HepG2 (cell line): ENCODE results near the gene INF2. TPM values are rescaled to one million over a fixed set of nuclear protein-coding genes. Genes with fewer than 3 reads are reported as not detected.

Source experiments
- ELF1 ChIP-seq: sonication (generic); formaldehyde crosslinking; IDR thresholded peaks from 2 replicates; pipeline ENCODE4 v1.4.0; 2020; ENCODE audit warnings: missing genetic modification reagents
- HDAC2 ChIP-seq: sonication (generic); formaldehyde crosslinking; IDR thresholded peaks from 2 replicates; pipeline ENCODE4 v1.4.0; 2020; ENCODE audit warnings: missing genetic modification reagents
- HNRNPLL ChIP-seq: fragments of 200-400 bp; formaldehyde crosslinking; IDR thresholded peaks from 2 replicates; pipeline ENCODE4 v1.6.1; 2017; ENCODE audit warnings: mild to moderate bottlenecking, low read depth, low read length; ENCODE audit not compliant: poor library complexity, severe bottlenecking
- IRF1 ChIP-seq: sonication (generic); formaldehyde crosslinking; IDR thresholded peaks from 2 replicates; pipeline ENCODE4 v1.4.0; 2020; ENCODE audit warnings: low read depth, mild to moderate bottlenecking, missing genetic modification reagents
- KAT7 ChIP-seq: IDR thresholded peaks from 2 replicates; pipeline ENCODE4 v1.6.1; 2018; ENCODE audit warnings: borderline replicate concordance, missing compliant biosample characterization
- KDM2A ChIP-seq: sonication (generic); formaldehyde crosslinking; IDR thresholded peaks from 2 replicates; pipeline ENCODE4 v1.4.0; 2020; ENCODE audit warnings: low read depth, missing genetic modification reagents, borderline replicate concordance
- KDM5B ChIP-seq: sonication (generic); formaldehyde crosslinking; IDR thresholded peaks from 2 replicates; pipeline ENCODE4 v1.4.0; 2020; ENCODE audit warnings: missing genetic modification reagents, mild to moderate bottlenecking, borderline replicate concordance
- NONO ChIP-seq, 2 experiments: fragments of 450-650 bp in 1 of 2; sonication (generic) in 1 of 2; formaldehyde crosslinking in 1 of 2; IDR thresholded peaks in 1 of 2; conservative IDR thresholded peaks in 1 of 2; 2 replicates each; pipeline versions ENCODE4 v1.6.1 to v1.8.0; 2017 to 2022; ENCODE audit warnings: mild to moderate bottlenecking in 1 of 2, missing genetic modification reagents in 1 of 2, moderate library complexity in 1 of 2
- NRL ChIP-seq: sonication (generic); formaldehyde crosslinking; IDR thresholded peaks from 2 replicates; pipeline ENCODE4 v1.5.0; 2020; ENCODE audit warnings: missing genetic modification reagents, mild to moderate bottlenecking, moderate library complexity, borderline replicate concordance
- SPEN ChIP-seq: sonication (generic); formaldehyde crosslinking; IDR thresholded peaks from 2 replicates; pipeline ENCODE4 v1.5.1; 2020; ENCODE audit warnings: low read depth, mild to moderate bottlenecking, missing genetic modification reagents
- TAF15 ChIP-seq: fragments of 200-400 bp; formaldehyde crosslinking; IDR thresholded peaks from one replicate; pipeline ENCODE4 v1.6.1; 2018; ENCODE audit warnings: mild to moderate bottlenecking, low read depth, low read length; ENCODE audit not compliant: poor library complexity, severe bottlenecking
- TCF12 ChIP-seq, 2 experiments: fragments of 450-650 bp in 1 of 2; sonication (generic) in 1 of 2; formaldehyde crosslinking in 1 of 2; IDR thresholded peaks; 2 replicates each; pipeline versions ENCODE4 v1.6.1 to v1.8.0; 2017 to 2022; ENCODE audit warnings: antibody characterized with exemption in 1 of 2, mild to moderate bottlenecking in 1 of 2, missing genetic modification reagents in 1 of 2, moderate library complexity in 1 of 2
- UBTF ChIP-seq: sonication (generic); formaldehyde crosslinking; IDR thresholded peaks from 2 replicates; pipeline ENCODE4 v1.4.0; 2020; ENCODE audit warnings: mild to moderate bottlenecking, missing genetic modification reagents
- ZNF230 ChIP-seq: sonication (generic); formaldehyde crosslinking; IDR thresholded peaks from 2 replicates; pipeline ENCODE4 v1.4.0; 2020; ENCODE audit warnings: mild to moderate bottlenecking, missing genetic modification reagents
- ZNF367 ChIP-seq: sonication (generic); formaldehyde crosslinking; IDR thresholded peaks from 2 replicates; pipeline ENCODE4 v1.4.0; 2020; ENCODE audit warnings: missing genetic modification reagents, borderline replicate concordance
- ZNF747 ChIP-seq: sonication (generic); formaldehyde crosslinking; IDR thresholded peaks from 2 replicates; pipeline ENCODE4 v1.8.1; 2023; ENCODE audit warnings: missing genetic modification reagents, mild to moderate bottlenecking, borderline replicate concordance
- polyA plus RNA-seq, 8 experiments: library from polyadenylated mRNA; depleted of rRNA in 3 of 8; stranded (reverse) in 7 of 8; unstranded in 1 of 8; fragments of >200 nt; fragmentation: Illumina TruSeq in 4 of 8; extraction: Trizol in 4 of 8; gene quantifications; 2 replicates each; pipeline versions ENCODE4 v1.2.1 to v1.2.3, GENCODE V29; 2011 to 2016; ENCODE audit warnings: low read depth in 4 of 8, missing spikeins in 1 of 8, mixed read lengths in 1 of 8; ENCODE audit not compliant: insufficient read depth in 1 of 8
- total RNA-seq, 5 experiments: library from RNA; depleted of rRNA; stranded (reverse); fragments of >200 nt; fragmentation: Illumina TruSeq; extraction: Trizol; gene quantifications; 2 replicates each; pipeline ENCODE4 v1.2.3, GENCODE V29; 2016; ENCODE audit warnings: low read depth in 1 of 5
- TF ChIP-seq, protein P1 (sequence below): sonication (generic); formaldehyde crosslinking; conservative IDR thresholded peaks from 2 replicates; pipeline ENCODE4 v1.8.1; 2023; ENCODE audit warnings: missing genetic modification reagents
- TF ChIP-seq, protein P2 (sequence below): fragments of 450-650 bp; IDR thresholded peaks from 2 replicates; pipeline ENCODE4 v1.6.1; 2017
- TF ChIP-seq, protein P3 (sequence below): sonication (generic); formaldehyde crosslinking; IDR thresholded peaks from 2 replicates; pipeline ENCODE4 v1.5.1; 2020; ENCODE audit warnings: mild to moderate bottlenecking, moderate library complexity, missing genetic modification reagents

Gene INF2
- total and polyA plus RNA-seq, 2 of the 13 experiments (the other 11 are each of a cell fraction or from before 2014, with no cell fraction given) = 16.4 to 26.4 TPM

GRCh38 chr14:104650057-104650980, 39.1 kb upstream of the INF2 start (continued):
- no peak for TF ChIP-seq ZNF367 (CRISPR knock-in tag)
- TF ChIP-seq ELF1 (CRISPR knock-in tag) = peak; percentile 6; the same call in 1 of the 2 replicates
- 0 out of 2 replicates have a peak, but pooled peaks have one; percentile 66 for TF ChIP-seq KDM5B (CRISPR knock-in tag)
- TF ChIP-seq TAF15 = no peak
- TF ChIP-seq UBTF (CRISPR knock-in tag) = no peak
- no peak for TF ChIP-seq NONO (IDR thresholded peaks at IDR 0.05)
- TF ChIP-seq NONO (CRISPR knock-in tag; conservative IDR thresholded peaks at IDR 0.05) = peak; percentile 76
- TF ChIP-seq, protein P1, sequence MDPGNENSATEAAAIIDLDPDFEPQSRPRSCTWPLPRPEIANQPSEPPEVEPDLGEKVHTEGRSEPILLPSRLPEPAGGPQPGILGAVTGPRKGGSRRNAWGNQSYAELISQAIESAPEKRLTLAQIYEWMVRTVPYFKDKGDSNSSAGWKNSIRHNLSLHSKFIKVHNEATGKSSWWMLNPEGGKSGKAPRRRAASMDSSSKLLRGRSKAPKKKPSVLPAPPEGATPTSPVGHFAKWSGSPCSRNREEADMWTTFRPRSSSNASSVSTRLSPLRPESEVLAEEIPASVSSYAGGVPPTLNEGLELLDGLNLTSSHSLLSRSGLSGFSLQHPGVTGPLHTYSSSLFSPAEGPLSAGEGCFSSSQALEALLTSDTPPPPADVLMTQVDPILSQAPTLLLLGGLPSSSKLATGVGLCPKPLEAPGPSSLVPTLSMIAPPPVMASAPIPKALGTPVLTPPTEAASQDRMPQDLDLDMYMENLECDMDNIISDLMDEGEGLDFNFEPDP (CRISPR knock-in tag) = no peak
- TF ChIP-seq HDAC2 (CRISPR knock-in tag) = peak; percentile 23; the same call in 1 of the 2 replicates
- TF ChIP-seq TCF12 (IDR thresholded peaks at IDR 0.05) = no peak
- TF ChIP-seq TCF12 (CRISPR knock-in tag; IDR thresholded peaks at IDR 0.05) = peak; percentile 59; the same call in 1 of the 2 replicates
- peak; percentile 48; the same call in 1 of the 2 replicates for TF ChIP-seq SPEN (CRISPR knock-in tag)
- TF ChIP-seq ZNF230 = 0 out of 2 replicates have a peak, but pooled peaks have one; percentile 25
- no peak for TF ChIP-seq NRL (CRISPR knock-in tag)
- peak; percentile 40 for TF ChIP-seq HNRNPLL
- TF ChIP-seq KDM2A = peak; percentile 72; the same call in 1 of the 2 replicates
- TF ChIP-seq, protein P2, sequence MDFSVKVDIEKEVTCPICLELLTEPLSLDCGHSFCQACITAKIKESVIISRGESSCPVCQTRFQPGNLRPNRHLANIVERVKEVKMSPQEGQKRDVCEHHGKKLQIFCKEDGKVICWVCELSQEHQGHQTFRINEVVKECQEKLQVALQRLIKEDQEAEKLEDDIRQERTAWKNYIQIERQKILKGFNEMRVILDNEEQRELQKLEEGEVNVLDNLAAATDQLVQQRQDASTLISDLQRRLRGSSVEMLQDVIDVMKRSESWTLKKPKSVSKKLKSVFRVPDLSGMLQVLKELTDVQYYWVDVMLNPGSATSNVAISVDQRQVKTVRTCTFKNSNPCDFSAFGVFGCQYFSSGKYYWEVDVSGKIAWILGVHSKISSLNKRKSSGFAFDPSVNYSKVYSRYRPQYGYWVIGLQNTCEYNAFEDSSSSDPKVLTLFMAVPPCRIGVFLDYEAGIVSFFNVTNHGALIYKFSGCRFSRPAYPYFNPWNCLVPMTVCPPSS = no peak
- no peak for TF ChIP-seq IRF1 (CRISPR knock-in tag)
- 0 out of 2 replicates have a peak, but pooled peaks have one; percentile 57 for TF ChIP-seq KAT7 (CRISPR knock-in tag)
- TF ChIP-seq, protein P3, sequence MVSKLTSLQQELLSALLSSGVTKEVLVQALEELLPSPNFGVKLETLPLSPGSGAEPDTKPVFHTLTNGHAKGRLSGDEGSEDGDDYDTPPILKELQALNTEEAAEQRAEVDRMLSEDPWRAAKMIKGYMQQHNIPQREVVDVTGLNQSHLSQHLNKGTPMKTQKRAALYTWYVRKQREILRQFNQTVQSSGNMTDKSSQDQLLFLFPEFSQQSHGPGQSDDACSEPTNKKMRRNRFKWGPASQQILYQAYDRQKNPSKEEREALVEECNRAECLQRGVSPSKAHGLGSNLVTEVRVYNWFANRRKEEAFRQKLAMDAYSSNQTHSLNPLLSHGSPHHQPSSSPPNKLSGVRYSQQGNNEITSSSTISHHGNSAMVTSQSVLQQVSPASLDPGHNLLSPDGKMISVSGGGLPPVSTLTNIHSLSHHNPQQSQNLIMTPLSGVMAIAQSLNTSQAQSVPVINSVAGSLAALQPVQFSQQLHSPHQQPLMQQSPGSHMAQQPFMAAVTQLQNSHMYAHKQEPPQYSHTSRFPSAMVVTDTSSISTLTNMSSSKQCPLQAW (CRISPR knock-in tag) = peak; percentile 60; the same call in 1 of the 2 replicates
- TF ChIP-seq ZNF747 (CRISPR knock-in tag) = no peak
